ENCODE results near the gene PFKP.
"Not testable (repeated sequence)": the region's sequence is repeated elsewhere in the genome, so short reads cannot be mapped to it uniquely, and the experiment has no call there.

Gene PFKP

DNA sequence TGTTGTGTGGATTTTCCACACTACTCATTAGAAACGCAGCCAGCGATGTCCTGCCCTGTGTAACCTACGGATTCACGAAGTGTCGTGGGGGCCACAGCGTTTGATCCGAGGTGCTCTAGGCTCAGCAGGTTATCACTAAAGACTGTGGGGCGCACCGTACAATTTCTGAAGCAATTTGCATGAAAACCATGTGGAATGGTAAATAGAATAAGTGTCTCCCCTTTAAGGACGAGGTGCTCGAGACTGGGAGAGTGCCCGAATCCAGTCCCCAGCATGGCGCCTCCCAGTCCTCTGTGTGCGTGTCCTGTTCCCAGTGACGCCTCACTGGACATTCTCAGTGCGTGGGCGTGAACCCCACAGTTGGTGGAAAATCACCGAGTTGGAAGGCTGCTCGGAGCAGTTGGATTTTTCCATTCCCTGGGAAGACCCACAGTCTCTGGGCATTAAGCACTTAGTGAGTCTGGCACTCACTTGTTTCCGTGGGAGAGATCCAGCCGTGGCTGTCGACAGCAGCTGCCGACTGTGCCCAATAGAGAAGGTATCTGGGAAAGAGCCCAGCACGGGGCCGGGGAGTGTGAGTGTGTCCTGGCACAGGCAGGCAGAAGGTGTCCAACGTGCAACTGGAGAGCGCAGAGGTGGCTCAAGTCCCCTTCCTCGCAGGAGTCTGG is 37.0 kb downstream of the PFKP start:
- ChIA-PET CTCF (no interaction called here), POLR2A (no interaction called here)
- TF ChIP-seq, protein P1, sequence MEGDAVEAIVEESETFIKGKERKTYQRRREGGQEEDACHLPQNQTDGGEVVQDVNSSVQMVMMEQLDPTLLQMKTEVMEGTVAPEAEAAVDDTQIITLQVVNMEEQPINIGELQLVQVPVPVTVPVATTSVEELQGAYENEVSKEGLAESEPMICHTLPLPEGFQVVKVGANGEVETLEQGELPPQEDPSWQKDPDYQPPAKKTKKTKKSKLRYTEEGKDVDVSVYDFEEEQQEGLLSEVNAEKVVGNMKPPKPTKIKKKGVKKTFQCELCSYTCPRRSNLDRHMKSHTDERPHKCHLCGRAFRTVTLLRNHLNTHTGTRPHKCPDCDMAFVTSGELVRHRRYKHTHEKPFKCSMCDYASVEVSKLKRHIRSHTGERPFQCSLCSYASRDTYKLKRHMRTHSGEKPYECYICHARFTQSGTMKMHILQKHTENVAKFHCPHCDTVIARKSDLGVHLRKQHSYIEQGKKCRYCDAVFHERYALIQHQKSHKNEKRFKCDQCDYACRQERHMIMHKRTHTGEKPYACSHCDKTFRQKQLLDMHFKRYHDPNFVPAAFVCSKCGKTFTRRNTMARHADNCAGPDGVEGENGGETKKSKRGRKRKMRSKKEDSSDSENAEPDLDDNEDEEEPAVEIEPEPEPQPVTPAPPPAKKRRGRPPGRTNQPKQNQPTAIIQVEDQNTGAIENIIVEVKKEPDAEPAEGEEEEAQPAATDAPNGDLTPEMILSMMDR (IDR thresholded peaks at IDR 0.05; ENCODE audit: control extremely low read depth, extremely low read depth, low read depth, missing control alignments), result no peak
- no peak for DNase-seq (ENCODE audit: extremely low spot score)

DNA sequence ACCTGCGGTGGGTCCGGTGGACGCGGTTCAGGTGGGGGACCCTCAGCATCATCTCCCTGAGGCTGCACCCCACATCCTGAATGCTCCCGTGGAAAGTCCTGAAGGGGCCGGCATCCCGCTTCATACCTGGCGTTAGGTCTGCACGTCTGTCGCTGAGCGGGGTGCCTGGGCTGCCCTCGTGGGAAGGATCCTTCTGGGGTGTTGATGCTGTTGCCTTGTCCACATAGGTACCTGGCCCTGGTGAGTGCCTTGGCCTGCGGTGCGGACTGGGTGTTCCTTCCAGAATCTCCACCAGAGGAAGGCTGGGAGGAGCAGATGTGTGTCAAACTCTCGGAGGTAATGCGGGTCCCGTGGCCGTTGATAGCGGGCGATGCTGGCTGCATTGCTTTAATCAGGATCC is 37.8 kb downstream of the PFKP start:
- POLR2A ChIA-PET, result no interaction called here
- TF ChIP-seq, protein P1 (IDR thresholded peaks at IDR 0.05; ENCODE audit: control extremely low read depth, extremely low read depth, low read depth, missing control alignments), result no peak
- CTCF ChIA-PET, result no interaction called here
- no peak for DNase-seq (ENCODE audit: extremely low spot score)

- POLR2A ChIA-PET, result no interaction called here
- CTCF ChIA-PET, result no interaction called here
- TF ChIP-seq, protein P1 (IDR thresholded peaks at IDR 0.05; ENCODE audit: control extremely low read depth, extremely low read depth, low read depth, missing control alignments), result no peak
- DNase-seq (ENCODE audit: extremely low spot score), result no peak
Observed at GRCh38 chr10:3105905-3106304, 38.6 kb downstream of the PFKP start.

DNA sequence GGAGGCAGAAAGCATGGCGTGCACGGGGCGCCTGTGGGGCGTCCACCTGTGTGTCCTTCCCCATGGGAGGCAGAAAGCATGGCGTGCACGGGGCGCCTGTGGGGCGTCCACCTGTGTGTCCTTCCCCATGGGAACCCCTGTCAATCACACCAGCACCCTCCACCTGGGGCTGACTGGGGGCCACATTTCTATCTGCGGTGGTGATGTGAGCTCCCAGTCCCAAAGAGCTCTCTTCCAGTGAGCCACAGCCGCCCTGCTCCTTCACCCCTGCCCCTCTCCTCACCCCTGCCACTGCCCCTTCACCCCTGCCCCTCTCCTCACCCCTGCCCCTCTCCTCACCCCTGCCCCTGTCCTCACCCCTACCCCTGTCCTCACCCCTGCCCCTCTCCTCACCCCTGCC is 39.0 kb downstream of the PFKP start:
- DNase-seq (ENCODE audit: extremely low spot score); POLR2A ChIA-PET; CTCF ChIA-PET: not testable (repeated sequence)

GRCh38 chr10:3106928-3107425 is 39.6 kb downstream of the PFKP start:
- ChIA-PET POLR2A (no interaction called here), CTCF (no interaction called here)
- DNase-seq (ENCODE audit: extremely low spot score), result no peak
- TF ChIP-seq, protein P1 (IDR thresholded peaks at IDR 0.05; ENCODE audit: control extremely low read depth, extremely low read depth, low read depth, missing control alignments), result no peak

- no peak for DNase-seq (ENCODE audit: extremely low spot score)
- TF ChIP-seq, protein P1 (IDR thresholded peaks at IDR 0.05; ENCODE audit: control extremely low read depth, extremely low read depth, low read depth, missing control alignments), result no peak
- POLR2A ChIA-PET, result no interaction called here
- CTCF ChIA-PET, result interaction anchor here (1.1 to 1.3 kb wide), 2 partner anchors 12 to 16 kb away, joined by 4 to 5 read pairs; no protein-coding TSS in a partner anchor
Observed at GRCh38 chr10:3107426-3107961, 40.1 kb downstream of the PFKP start.

- DNase-seq (ENCODE audit: extremely low spot score), result no peak
- TF ChIP-seq, protein P1 (IDR thresholded peaks at IDR 0.05; ENCODE audit: control extremely low read depth, extremely low read depth, low read depth, missing control alignments), result no peak
- CTCF ChIA-PET, result interaction anchor here (1.1 to 1.3 kb wide), 2 partner anchors 11 to 16 kb away, joined by 4 to 5 read pairs; no protein-coding TSS in a partner anchor
- POLR2A ChIA-PET, result no interaction called here
Observed at GRCh38 chr10:3108033-3108432, 40.7 kb downstream of the PFKP start.

Measured in GM10248 (cell line).